SK-N-MC (cell line): ENCODE data around the gene TEX55.

Source experiments
- EZH2 ChIP-seq: fragments of 200-600 bp; sonication (generic); IDR thresholded peaks from one replicate; pipeline ENCODE4 v1.6.1; 2017; ENCODE audit warnings: antibody characterized with exemption
- FOXP2 ChIP-seq: optimal IDR thresholded peaks from 2 replicates; pipeline ENCODE3; 2011; ENCODE audit warnings: mild to moderate bottlenecking, moderate library complexity; ENCODE audit not compliant: insufficient read depth; ENCODE audit errors: extremely low read length, control extremely low read depth
- POLR2AphosphoS5 ChIP-seq: IDR thresholded peaks from 2 replicates; pipeline ENCODE4 v1.6.1; 2012; ENCODE audit warnings: mild to moderate bottlenecking, low read depth, low read length, borderline replicate concordance

DNA sequence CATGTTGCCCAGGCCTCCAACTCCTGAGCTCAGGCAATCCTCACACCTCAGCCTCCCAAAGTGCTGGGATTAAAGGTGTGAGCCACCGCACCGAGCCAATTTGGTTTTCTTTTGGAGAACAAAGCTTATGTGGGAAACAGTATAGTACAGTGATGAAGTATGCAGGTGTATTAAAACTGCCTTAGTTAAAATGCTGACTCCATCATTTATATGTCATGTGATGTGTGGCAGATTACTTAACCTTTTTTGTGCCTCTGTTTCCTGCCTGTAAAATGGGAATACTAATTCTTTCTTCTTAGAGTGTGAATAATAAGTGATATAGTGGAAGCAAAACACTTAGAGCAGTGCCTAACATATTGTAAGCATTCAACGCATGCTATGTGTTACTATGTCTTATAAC lies 48.0 kb upstream of the TEX55 start:
- no peak for TF ChIP-seq EZH2
- no peak for TF ChIP-seq POLR2AphosphoS5
- no peak for TF ChIP-seq FOXP2
